Measurements from ENCODE around the gene KRT16.
"Not testable (repeated sequence)": the region's sequence is repeated elsewhere in the genome, so short reads cannot be mapped to it uniquely, and the experiment has no call there.

KRT16 gene

GRCh38 chr17:41612376-41613160 lies at the start of gene KRT16:
TSS of gene KRT16 (minus strand) at chr17:41612767. CDS start at chr17:41612688, 79 bp downstream.
- DNase-seq (ENCODE audit: low read depth in 2 of 2): not testable (repeated sequence)

- no peak for DNase-seq (ENCODE audit: low read depth in 2 of 2)
These were observed 47.7 kb upstream of the KRT16 start for GRCh38 chr17:41660221-41660711.

GRCh38 chr17:41659427-41660212 lies 47.1 kb upstream of the KRT16 start:
- DNase-seq (ENCODE audit: low read depth in 2 of 2): no peak

- DNase-seq (ENCODE audit: low read depth in 2 of 2): no peak
These were observed 46.3 kb upstream of the KRT16 start for GRCh38 chr17:41658846-41659245.

GRCh38 chr17:41657936-41658335 lies 45.4 kb upstream of the KRT16 start:
- DNase-seq (ENCODE audit: low read depth in 2 of 2): no peak

- DNase-seq (ENCODE audit: low read depth in 2 of 2): no peak
These were observed 44.7 kb upstream of the KRT16 start for GRCh38 chr17:41657176-41657754.

GRCh38 chr17:41656249-41657023 lies 43.9 kb upstream of the KRT16 start:
- DNase-seq (ENCODE audit: low read depth in 2 of 2): no peak

GRCh38 chr17:41655611-41656111 lies 43.1 kb upstream of the KRT16 start:
- DNase-seq (ENCODE audit: low read depth in 2 of 2): no peak

GRCh38 chr17:41654678-41655607 lies 42.4 kb upstream of the KRT16 start:
- DNase-seq (ENCODE audit: low read depth in 2 of 2): no peak

- DNase-seq (ENCODE audit: low read depth in 2 of 2): no peak
These were observed 41.5 kb upstream of the KRT16 start for GRCh38 chr17:41653892-41654677.

- DNase-seq (ENCODE audit: low read depth in 2 of 2): no peak
These were observed 40.9 kb upstream of the KRT16 start for GRCh38 chr17:41653421-41653820.

- no peak for DNase-seq (ENCODE audit: low read depth in 2 of 2)
These were observed 39.9 kb upstream of the KRT16 start for GRCh38 chr17:41652461-41652970.

GRCh38 chr17:41651625-41652460 lies 39.3 kb upstream of the KRT16 start:
- no peak for DNase-seq (ENCODE audit: low read depth in 2 of 2)

GRCh38 chr17:41650794-41651624 lies 38.4 kb upstream of the KRT16 start:
- no peak for DNase-seq (ENCODE audit: low read depth in 2 of 2)

- no peak for DNase-seq (ENCODE audit: low read depth in 2 of 2)
These were observed 37.5 kb upstream of the KRT16 start for GRCh38 chr17:41649923-41650519.

GRCh38 chr17:41648411-41649195 lies 36.0 kb upstream of the KRT16 start:
- DNase-seq (ENCODE audit: low read depth in 2 of 2): peak; percentile 81
